Embryonic facial prominence (tissue), 1 donor: Measurements from ENCODE around the gene FHL2.

Experiments
- DNase-seq: peaks from one replicate; pipeline ENCODE4 v3.0.0-alpha.2; 2016; ENCODE audit errors: extremely low spot score

Gene FHL2

GRCh38 chr2:105378921-105379383 lies 19.9 kb downstream of the FHL2 start:
- DNase-seq, result no peak

GRCh38 chr2:105378276-105378840 lies 20.5 kb downstream of the FHL2 start:
- DNase-seq, result no peak

- no peak for DNase-seq
These were observed 21.0 kb downstream of the FHL2 start for GRCh38 chr2:105377871-105378270.

GRCh38 chr2:105376789-105377240 lies 22.0 kb downstream of the FHL2 start:
- no peak for DNase-seq

GRCh38 chr2:105376010-105376409 lies 22.8 kb downstream of the FHL2 start:
- DNase-seq, result no peak

GRCh38 chr2:105375001-105375561 lies 23.8 kb downstream of the FHL2 start:
- DNase-seq, result no peak

- no peak for DNase-seq
These were observed 24.9 kb downstream of the FHL2 start for GRCh38 chr2:105373895-105374401.

- DNase-seq, result no peak
These were observed 25.5 kb downstream of the FHL2 start for GRCh38 chr2:105373344-105373781.

GRCh38 chr2:105371810-105372209 lies 27.0 kb downstream of the FHL2 start:
- DNase-seq, result no peak

GRCh38 chr2:105371156-105371555 lies 27.7 kb downstream of the FHL2 start:
- no peak for DNase-seq

GRCh38 chr2:105369777-105370690 lies 28.8 kb downstream of the FHL2 start:
- DNase-seq, result peak; percentile 83

- no peak for DNase-seq
These were observed 30.0 kb downstream of the FHL2 start for GRCh38 chr2:105368759-105369408.

GRCh38 chr2:105365206-105365605 lies 33.6 kb downstream of the FHL2 start:
- no peak for DNase-seq

GRCh38 chr2:105364436-105365139 lies 34.3 kb downstream of the FHL2 start:
- no peak for DNase-seq

- DNase-seq, result no peak
These were observed 35.8 kb downstream of the FHL2 start for GRCh38 chr2:105362862-105363591.

GRCh38 chr2:105361102-105361889 lies 37.6 kb downstream of the FHL2 start:
- DNase-seq, result no peak

- DNase-seq, result no peak
These were observed 40.3 kb downstream of the FHL2 start for GRCh38 chr2:105358593-105358992.

GRCh38 chr2:105357122-105357521 lies 41.7 kb downstream of the FHL2 start:
- DNase-seq, result no peak

GRCh38 chr2:105344704-105345345 lies 54.0 kb downstream of the FHL2 start:
- no peak for DNase-seq
